Upper lobe of left lung (tissue), 6 donors: ENCODE measurements around the gene GPATCH8. TPM values are rescaled to one million over a fixed set of nuclear protein-coding genes. Genes with fewer than 3 reads are reported as not detected.
"Not testable (repeated sequence)": the region's sequence is repeated elsewhere in the genome, so short reads cannot be mapped to it uniquely, and the experiment has no call there.

Experiments used
- ATAC-seq, 2 donors: fragments of 200-7000 bp; cut with Tn5 transposase; one replicate each; pipeline ENCODE4 v1.9.1; 2022; ENCODE audit warnings: mild to moderate bottlenecking in 2 of 2, moderate library complexity in 2 of 2; ENCODE audit not compliant: low FRiP score in 2 of 2
- DNase-seq, 2 donors: peaks; one replicate each; pipeline ENCODE4 v3.0.0-alpha.2; 2019 to 2020
- H3K27ac ChIP-seq, 4 donors: fragments of 200-600 bp; sonication (generic); one replicate each; pipeline ENCODE4 v1.5.1; 2016 to 2019
- H3K27me3 ChIP-seq, 4 donors: fragments of 200-600 bp; sonication (generic); one replicate each; pipeline ENCODE4 v1.5.1; 2017 to 2019
- H3K36me3 ChIP-seq, 4 donors: fragments of 200-600 bp; sonication (generic); one replicate each; pipeline ENCODE4 v1.5.1; 2016 to 2019
- H3K4me1 ChIP-seq, 4 donors: fragments of 200-600 bp; sonication (generic); one replicate each; pipeline ENCODE4 v1.5.1; 2018 to 2019
- H3K4me3 ChIP-seq, 4 donors: fragments of 200-600 bp; sonication (generic); one replicate each; pipeline ENCODE4 v1.5.1; 2017 to 2019; ENCODE audit warnings: mild to moderate bottlenecking in 2 of 4, moderate library complexity in 1 of 4
- H3K9me3 ChIP-seq, 4 donors: fragments of 200-600 bp; sonication (generic); one replicate each; pipeline ENCODE4 v1.5.1; 2018 to 2019
- CTCF ChIP-seq, 6 experiments: fragments of 450-650 bp in 4 of 6; fragments of 200-600 bp in 2 of 6; sonication (generic) in 2 of 6; IDR thresholded peaks; one replicate each; pipeline ENCODE4 v1.5.1; 2016 to 2019; ENCODE audit warnings: antibody characterized with exemption in 6 of 6
- EP300 ChIP-seq, 4 donors: sonication (generic); formaldehyde crosslinking; IDR thresholded peaks; one replicate each; pipeline ENCODE4 v1.5.1; 2017; ENCODE audit warnings: antibody characterized with exemption in 4 of 4, control low read depth in 2 of 4
- POLR2A ChIP-seq, 4 donors: fragments of 450-650 bp; IDR thresholded peaks; one replicate each; pipeline ENCODE4 v1.5.1; 2016 to 2017; ENCODE audit warnings: antibody characterized with exemption in 4 of 4, mild to moderate bottlenecking in 2 of 4
- POLR2AphosphoS5 ChIP-seq, 2 donors: sonication (generic); formaldehyde crosslinking; IDR thresholded peaks; one replicate each; pipeline ENCODE4 v1.5.1; 2017; ENCODE audit warnings: antibody characterized with exemption in 2 of 2
- WGBS, 2 donors: methylation state at CpG; one replicate each; pipeline ENCODE4 v1.1.5; 2017 to 2018; 5-methylcytosine and 5-hydroxymethylcytosine counted together
- total RNA-seq, 6 donors: library from RNA; depleted of rRNA in 4 of 6; stranded (reverse); fragments of >200 nt in 4 of 6; gene quantifications; one replicate each; pipeline versions ENCODE4 v1.1.0 to v1.2.1, GENCODE V29; 2016 to 2021
- donor health status: DM: no; HTN: no; CAD: no; lungs with moderate emphysema.
- donor health status: DM: no; HTN: yes; CAD: no; lungs with severe emphysema.

GPATCH8 gene
- total RNA-seq, 6 donors from 2014 or later, result 27.2 to 74.5 (median 44.1) TPM

DNA sequence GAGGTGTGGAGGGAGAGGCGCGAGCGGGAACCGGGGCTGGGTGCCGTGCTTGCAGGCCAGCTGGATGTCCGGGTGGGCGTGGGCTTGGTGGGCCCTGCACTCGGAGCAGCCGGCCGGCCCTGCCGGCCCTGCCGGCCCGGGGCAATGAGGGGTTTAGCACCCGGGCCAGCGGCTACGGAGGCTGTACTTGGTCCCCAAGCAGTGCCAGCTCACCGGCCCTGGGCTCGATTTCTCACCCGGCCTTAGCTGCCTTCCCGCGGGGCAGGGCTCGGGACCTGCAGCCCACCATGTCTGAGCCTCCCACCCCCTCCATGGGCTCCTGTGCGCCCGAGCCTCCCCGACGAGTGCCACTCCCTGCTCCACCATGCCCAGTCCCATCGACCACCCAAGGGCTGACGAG, 24.7 kb upstream of the GPATCH8 start:
- TF ChIP-seq CTCF (IDR thresholded peaks at IDR 0.05), result no peak
- no peak for TF ChIP-seq POLR2A (IDR thresholded peaks at IDR 0.05)
- TF ChIP-seq POLR2AphosphoS5 (IDR thresholded peaks at IDR 0.05), result no peak
- no peak for TF ChIP-seq EP300 (IDR thresholded peaks at IDR 0.05)
- Histone ChIP-seq H3K9me3 (no peaks in the 10 kb centered on the region), H3K27me3 (no peaks in the 10 kb centered on the region), H3K36me3 (no peaks in the 10 kb centered on the region), H3K4me1 (no peaks in the 10 kb centered on the region), H3K27ac (no peak overlapping the region), H3K4me3 (no peak overlapping the region)
- 93 to 100% methylated on average over 7 to 27 of the region's 28 CpGs for WGBS, 2 donors
- DNase-seq, result peak in 1 of 2 donors; percentile 73
- no peak for ATAC-seq

GRCh38 chr17:44527102-44527501, 23.9 kb upstream of the GPATCH8 start:
- no peak for ATAC-seq
- WGBS, 2 donors, result 95 to 97% methylated on average over 1 of the region's 1 CpG
- Histone ChIP-seq H3K4me1 (no peaks in the 10 kb centered on the region), H3K27ac (no peak overlapping the region), H3K4me3 (no peak overlapping the region), H3K36me3 (no peaks in the 10 kb centered on the region), H3K9me3 (no peaks in the 10 kb centered on the region), H3K27me3 (no peaks in the 10 kb centered on the region)
- DNase-seq, result no peak
- no peak for TF ChIP-seq EP300 (IDR thresholded peaks at IDR 0.05)

DNA sequence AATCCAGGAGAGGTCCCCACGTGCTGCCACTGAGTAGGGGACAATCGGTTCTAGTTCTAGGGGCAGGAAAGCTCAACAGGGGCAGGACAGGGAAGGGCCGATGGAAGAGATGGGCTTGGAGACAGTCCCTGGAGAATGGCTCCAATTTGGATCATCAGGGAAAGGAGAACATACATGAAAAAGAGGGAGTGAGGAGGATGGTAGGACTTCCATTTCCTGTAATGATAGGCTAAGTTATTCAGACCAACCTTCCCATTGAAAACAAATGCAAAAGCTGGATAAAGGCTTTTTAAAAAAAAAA, 20.4 kb upstream of the GPATCH8 start:
- ATAC-seq (no peak), DNase-seq (no peak)
- TF ChIP-seq EP300 (IDR thresholded peaks at IDR 0.05) (no peak), CTCF (IDR thresholded peaks at IDR 0.05) (no peak), POLR2AphosphoS5 (IDR thresholded peaks at IDR 0.05) (no peak), POLR2A (IDR thresholded peaks at IDR 0.05) (no peak)
- Histone ChIP-seq H3K4me1 (no peaks in the 10 kb centered on the region), H3K9me3 (no peaks in the 10 kb centered on the region), H3K27me3 (no peaks in the 10 kb centered on the region), H3K4me3 (no peak overlapping the region), H3K27ac (no peak overlapping the region), H3K36me3 (no peaks in the 10 kb centered on the region)
- 64 to 75% methylated on average over 3 of the region's 3 CpGs for WGBS, 2 donors

DNA sequence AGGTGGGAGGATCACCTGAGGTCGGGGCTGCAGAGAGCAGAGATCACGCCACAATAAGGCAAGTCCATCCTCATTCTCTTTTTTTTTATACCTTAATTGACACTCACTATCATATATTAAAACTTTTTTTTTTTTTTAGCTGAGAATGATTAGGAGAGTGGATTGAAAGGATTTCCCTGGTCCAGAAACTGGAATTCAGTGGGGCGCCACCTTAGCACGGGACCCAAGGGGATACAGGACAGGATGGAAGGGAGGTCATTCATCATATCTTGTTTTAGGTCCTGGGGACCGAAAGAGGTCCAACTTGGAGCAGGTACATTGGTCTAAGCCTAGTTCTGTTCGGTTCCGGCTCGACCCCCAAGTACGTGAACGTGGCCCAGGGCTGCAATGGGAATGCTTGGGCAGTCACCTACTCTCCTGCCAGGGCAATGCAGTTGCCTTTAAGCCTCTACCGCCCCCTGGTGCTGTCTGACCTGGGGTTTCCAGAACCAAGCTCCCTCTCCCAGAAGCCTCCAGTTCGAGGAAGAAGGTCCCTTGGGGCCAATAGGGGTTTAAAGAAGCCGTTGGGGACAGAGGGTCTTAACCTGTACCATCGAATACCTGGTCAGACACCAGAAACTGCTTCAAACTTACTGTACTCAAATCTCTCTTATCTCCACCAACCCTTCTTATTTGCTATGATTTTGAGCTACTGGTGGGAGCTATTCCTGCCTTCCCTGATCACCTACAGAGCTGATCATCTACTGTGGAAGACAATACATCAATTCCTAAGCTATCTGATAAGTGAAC, 19.9 kb upstream of the GPATCH8 start:
- DNase-seq (peak in 1 of 2 donors; percentile 65), ATAC-seq (peak; percentile 51 to 72)
- H3K36me3 ChIP-seq, result no peaks in the 10 kb centered on the region
- H3K27ac ChIP-seq, result no peak overlapping the region
- no peak overlapping the region for H3K4me3 ChIP-seq
- WGBS, 2 donors, result 54 to 61% methylated on average over 13 to 14 of the region's 14 CpGs
- H3K4me1 ChIP-seq, result no peaks in the 10 kb centered on the region
- H3K9me3 ChIP-seq, result no peaks in the 10 kb centered on the region
- TF ChIP-seq CTCF (IDR thresholded peaks at IDR 0.05) (peak in 5 of 6 experiments; percentile 9 to 58 (median 40)), POLR2A (IDR thresholded peaks at IDR 0.05) (no peak)
- no peaks in the 10 kb centered on the region for H3K27me3 ChIP-seq

DNA sequence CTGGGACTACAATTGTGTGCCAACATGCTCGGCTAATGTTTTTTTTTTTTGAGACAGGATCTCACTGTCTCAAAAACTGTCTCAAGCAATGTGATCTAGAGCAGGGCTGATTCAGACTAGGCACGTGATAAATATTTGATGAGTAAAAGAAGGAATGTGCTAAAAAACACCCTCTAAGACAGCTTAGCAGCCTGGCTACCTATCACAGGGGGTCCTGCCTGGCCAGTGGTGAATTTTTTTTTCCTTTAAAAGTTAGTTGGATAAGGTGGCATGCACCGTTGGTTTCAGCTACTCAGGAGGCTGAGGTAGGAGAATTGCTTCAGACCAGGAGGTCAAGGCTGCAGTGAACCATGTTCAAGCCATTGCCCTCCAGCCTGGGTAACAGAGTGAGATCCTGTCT, 14.8 kb upstream of the GPATCH8 start:
- no peak for DNase-seq
- H3K4me1 ChIP-seq, result no peaks in the 10 kb centered on the region
- no peak for ATAC-seq

DNA sequence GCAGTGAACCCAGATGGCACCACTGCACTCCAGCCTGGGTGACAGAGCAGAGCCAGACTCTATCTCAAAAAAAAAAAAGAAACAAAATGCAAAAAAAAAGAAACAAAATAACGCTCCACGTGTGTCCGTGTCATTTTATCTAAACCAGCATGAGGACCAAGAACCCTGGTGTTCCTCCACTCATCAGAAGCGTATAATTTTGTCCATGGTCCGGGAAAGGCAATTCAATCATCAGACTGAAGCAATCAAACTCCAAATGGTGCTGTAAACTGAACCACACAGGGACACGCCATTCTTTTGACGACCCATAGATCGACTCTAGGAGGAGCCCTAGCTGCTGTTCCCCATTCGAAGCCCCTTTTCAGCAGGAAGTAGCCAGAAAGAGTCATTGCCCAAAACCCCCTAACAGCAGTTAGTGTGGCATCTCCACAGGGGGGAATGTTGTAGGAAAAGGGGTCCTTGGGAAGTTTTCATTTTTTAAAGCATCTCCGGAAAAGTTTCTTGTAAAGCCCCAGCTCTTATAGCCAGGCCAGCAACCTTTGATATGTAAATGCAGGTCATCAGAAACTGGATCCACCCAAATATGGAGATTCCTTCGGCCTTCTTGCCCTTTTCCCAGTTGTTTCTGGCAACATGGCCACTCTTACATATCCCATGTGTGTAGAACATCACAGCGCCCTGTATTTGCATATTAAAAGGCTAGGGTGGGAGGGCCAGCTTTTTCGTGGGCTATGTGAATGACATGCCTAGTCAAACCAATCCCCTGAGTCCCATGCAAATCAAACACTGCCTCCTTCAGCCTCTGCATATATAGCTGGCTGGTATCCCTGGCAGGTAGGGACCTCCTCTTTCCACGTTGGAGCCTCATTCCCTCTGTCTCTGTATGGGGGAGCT, 8.3 kb upstream of the GPATCH8 start:
- 41 to 42% methylated on average over 12 to 14 of the region's 14 CpGs for WGBS, 2 donors
- not testable (repeated sequence) for H3K9me3 ChIP-seq, H3K4me3 ChIP-seq, H3K4me1 ChIP-seq, DNase-seq, ATAC-seq, H3K27me3 ChIP-seq, H3K36me3 ChIP-seq, H3K27ac ChIP-seq

More for the DNA sequence above, 14.8 kb upstream of the GPATCH8 start:
- no peaks in the 10 kb centered on the region for H3K36me3 ChIP-seq
- WGBS, 2 donors, result 40 to 54% methylated on average over 3 of the region's 3 CpGs
- H3K27ac ChIP-seq, result no peak overlapping the region
- H3K4me3 ChIP-seq, result no peak overlapping the region
- H3K9me3 ChIP-seq, result no peaks in the 10 kb centered on the region
- H3K27me3 ChIP-seq, result no peaks in the 10 kb centered on the region
- TF ChIP-seq CTCF (IDR thresholded peaks at IDR 0.05) (no peak), POLR2A (IDR thresholded peaks at IDR 0.05) (no peak), EP300 (IDR thresholded peaks at IDR 0.05) (no peak), POLR2AphosphoS5 (IDR thresholded peaks at IDR 0.05) (no peak)

GRCh38 chr17:44506939-44507604, 3.9 kb upstream of the GPATCH8 start:
- WGBS, 2 donors, result 88 to 93% methylated on average over 10 of the region's 10 CpGs
- H3K36me3 ChIP-seq, H3K4me3 ChIP-seq, ATAC-seq, DNase-seq, H3K27ac ChIP-seq, H3K9me3 ChIP-seq, H3K27me3 ChIP-seq: not testable (repeated sequence)
- H3K4me1 ChIP-seq, result peaks cover under 1 to 12% (median 6%) of the 10 kb centered on the region in 4 donors
